Measurements from ENCODE around the gene TMCO4.

TMCO4 gene

GRCh38 chr1:19676438-19676922, 123.2 kb downstream of the TMCO4 start:
- H3K4me3 ChIP-seq (ENCODE audit: low read depth, low read length): no peak overlapping the region
- peak; percentile 27 for DNase-seq (ENCODE audit: low read depth)
- no peak for TF ChIP-seq CTCF (IDR thresholded peaks at IDR 0.05; ENCODE audit: insufficient read depth, low read depth, low read length, missing control alignments)

- TF ChIP-seq CTCF (IDR thresholded peaks at IDR 0.05; ENCODE audit: insufficient read depth, low read depth, low read length, missing control alignments): no peak
Observed at GRCh38 chr1:19675797-19676196, 123.9 kb downstream of the TMCO4 start.

GRCh38 chr1:19672237-19672636, 127.5 kb downstream of the TMCO4 start:
- H3K4me3 ChIP-seq (ENCODE audit: low read depth, low read length): no peak overlapping the region
- no peak for DNase-seq (ENCODE audit: low read depth)
- no peak for TF ChIP-seq CTCF (IDR thresholded peaks at IDR 0.05; ENCODE audit: insufficient read depth, low read depth, low read length, missing control alignments)

More at GRCh38 chr1:19675797-19676196, 123.9 kb downstream of the TMCO4 start:
- no peak for DNase-seq (ENCODE audit: low read depth)
- no peak overlapping the region for H3K4me3 ChIP-seq (ENCODE audit: low read depth, low read length)

GRCh38 chr1:19670787-19671186, 128.9 kb downstream of the TMCO4 start:
- no peak for TF ChIP-seq CTCF (IDR thresholded peaks at IDR 0.05; ENCODE audit: insufficient read depth, low read depth, low read length, missing control alignments)
- DNase-seq (ENCODE audit: low read depth): peak; percentile 37
- no peak overlapping the region for H3K4me3 ChIP-seq (ENCODE audit: low read depth, low read length)

GRCh38 chr1:19668888-19669287, 130.8 kb downstream of the TMCO4 start:
- no peak overlapping the region for H3K4me3 ChIP-seq (ENCODE audit: low read depth, low read length)
- DNase-seq (ENCODE audit: low read depth): peak; percentile 28
- TF ChIP-seq CTCF (IDR thresholded peaks at IDR 0.05; ENCODE audit: insufficient read depth, low read depth, low read length, missing control alignments): no peak

- TF ChIP-seq CTCF (IDR thresholded peaks at IDR 0.05; ENCODE audit: insufficient read depth, low read depth, low read length, missing control alignments): no peak
- peak overlapping the region; percentile 38; the same call in 1 of the 2 replicates for H3K4me3 ChIP-seq (ENCODE audit: low read depth, low read length)
- DNase-seq (ENCODE audit: low read depth): no peak
Observed at GRCh38 chr1:19665496-19666465, 133.9 kb downstream of the TMCO4 start.

All from GM12865 (cell line).